Activated T-helper 17 cell treated with anti-CD3 and anti-CD28 coated beads, Interleukin-2, amount 50 U/mL, for 72 hours (primary cell): Measurements from ENCODE around the gene FARS2. TPM values are rescaled to one million over a fixed set of nuclear protein-coding genes. Genes with fewer than 3 reads are reported as not detected.

Experiments
- ATAC-seq: fragments of 150-1000 bp; cut with Tn5 transposase; replicated peaks from 2 replicates; pipeline ENCODE4 v1.10.0; 2021; ENCODE audit warnings: mild to moderate bottlenecking, moderate library complexity
- H3K27ac Mint-ChIP-seq: one replicate; pipeline ENCODE4 v1.8.0; 2022; ENCODE audit warnings: mixed read lengths
- H3K27me3 Mint-ChIP-seq: one replicate; pipeline ENCODE4 v1.8.0; 2022; ENCODE audit warnings: mixed read lengths
- H3K36me3 Mint-ChIP-seq: one replicate; pipeline ENCODE4 v1.8.0; 2022; ENCODE audit warnings: low read depth, mild to moderate bottlenecking, mixed read lengths
- H3K4me1 Mint-ChIP-seq: one replicate; pipeline ENCODE4 v1.8.0; 2022; ENCODE audit warnings: mixed read lengths
- H3K4me3 Mint-ChIP-seq: one replicate; pipeline ENCODE4 v1.8.0; 2022; ENCODE audit warnings: mild to moderate bottlenecking, mixed read lengths
- H3K9me3 Mint-ChIP-seq: one replicate; pipeline ENCODE4 v1.8.0; 2022; ENCODE audit warnings: mixed read lengths
- total RNA-seq, 2 donors: library from RNA; stranded (reverse); gene quantifications; one replicate each; pipeline ENCODE4 v1.2.3, GENCODE V29; 2022

The FARS2 gene
- total RNA-seq, 2 donors from 2014 or later: 19.3 to 48.3 TPM

- Mint-ChIP-seq H3K4me3 (no peak overlapping the region), H3K27ac (no peak overlapping the region), H3K4me1 (no peaks in the 10 kb centered on the region), H3K36me3 (no peaks in the 10 kb centered on the region), H3K9me3 (no peaks in the 10 kb centered on the region), H3K27me3 (no peaks in the 10 kb centered on the region)
- ATAC-seq: no peak
Measured at GRCh38 chr6:5466281-5467136, 205.2 kb downstream of the FARS2 start.

- Mint-ChIP-seq H3K9me3 (no peaks in the 10 kb centered on the region), H3K27ac (no peak overlapping the region), H3K27me3 (no peaks in the 10 kb centered on the region), H3K36me3 (no peaks in the 10 kb centered on the region), H3K4me1 (no peaks in the 10 kb centered on the region), H3K4me3 (no peak overlapping the region)
- no peak for ATAC-seq
Measured at GRCh38 chr6:5468586-5468985, 207.3 kb downstream of the FARS2 start.

GRCh38 chr6:5469101-5469846 is 208.0 kb downstream of the FARS2 start:
- Mint-ChIP-seq H3K4me3 (no peak overlapping the region), H3K9me3 (no peaks in the 10 kb centered on the region), H3K4me1 (no peaks in the 10 kb centered on the region), H3K27me3 (no peaks in the 10 kb centered on the region), H3K27ac (no peak overlapping the region), H3K36me3 (no peaks in the 10 kb centered on the region)
- ATAC-seq: no peak

- peaks cover 9% of the 10 kb centered on the region for H3K4me1 Mint-ChIP-seq
- ATAC-seq: peak; percentile 85
- H3K27ac Mint-ChIP-seq: no peak overlapping the region
- no peaks in the 10 kb centered on the region for H3K27me3 Mint-ChIP-seq
- H3K4me3 Mint-ChIP-seq: no peak overlapping the region
- no peaks in the 10 kb centered on the region for H3K9me3 Mint-ChIP-seq
- no peaks in the 10 kb centered on the region for H3K36me3 Mint-ChIP-seq
Measured at GRCh38 chr6:5471044-5471443, 209.7 kb downstream of the FARS2 start.

GRCh38 chr6:5471637-5472398 is 210.5 kb downstream of the FARS2 start:
- ATAC-seq: no peak
- Mint-ChIP-seq H3K4me3 (no peak overlapping the region), H3K9me3 (no peaks in the 10 kb centered on the region), H3K4me1 (peaks cover 9% of the 10 kb centered on the region), H3K27me3 (no peaks in the 10 kb centered on the region), H3K27ac (no peak overlapping the region), H3K36me3 (no peaks in the 10 kb centered on the region)

- no peak for ATAC-seq
- peaks cover 9% of the 10 kb centered on the region for H3K4me1 Mint-ChIP-seq
- H3K27me3 Mint-ChIP-seq: no peaks in the 10 kb centered on the region
- H3K4me3 Mint-ChIP-seq: no peak overlapping the region
- H3K9me3 Mint-ChIP-seq: no peaks in the 10 kb centered on the region
- H3K27ac Mint-ChIP-seq: no peak overlapping the region
- no peaks in the 10 kb centered on the region for H3K36me3 Mint-ChIP-seq
Measured at GRCh38 chr6:5472571-5472970, 211.3 kb downstream of the FARS2 start.

- ATAC-seq: no peak
- Mint-ChIP-seq H3K4me1 (peaks cover 9% of the 10 kb centered on the region), H3K9me3 (no peaks in the 10 kb centered on the region), H3K27ac (no peak overlapping the region), H3K4me3 (no peak overlapping the region), H3K36me3 (no peaks in the 10 kb centered on the region), H3K27me3 (no peaks in the 10 kb centered on the region)
Measured at GRCh38 chr6:5475779-5476178, 214.5 kb downstream of the FARS2 start.

- ATAC-seq: no peak
- Mint-ChIP-seq H3K27me3 (no peaks in the 10 kb centered on the region), H3K27ac (no peak overlapping the region), H3K36me3 (no peaks in the 10 kb centered on the region), H3K9me3 (no peaks in the 10 kb centered on the region), H3K4me3 (no peak overlapping the region), H3K4me1 (peaks cover 9% of the 10 kb centered on the region)
Measured at GRCh38 chr6:5478380-5478779, 217.1 kb downstream of the FARS2 start.

- Mint-ChIP-seq H3K36me3 (no peaks in the 10 kb centered on the region), H3K27me3 (no peaks in the 10 kb centered on the region), H3K27ac (no peak overlapping the region), H3K9me3 (no peaks in the 10 kb centered on the region), H3K4me1 (no peaks in the 10 kb centered on the region), H3K4me3 (no peak overlapping the region)
- no peak for ATAC-seq
Measured at GRCh38 chr6:5481033-5481432, 219.7 kb downstream of the FARS2 start.

- no peaks in the 10 kb centered on the region for H3K27me3 Mint-ChIP-seq
- no peak overlapping the region for H3K27ac Mint-ChIP-seq
- no peaks in the 10 kb centered on the region for H3K9me3 Mint-ChIP-seq
- H3K4me1 Mint-ChIP-seq: no peaks in the 10 kb centered on the region
- no peaks in the 10 kb centered on the region for H3K36me3 Mint-ChIP-seq
- H3K4me3 Mint-ChIP-seq: no peak overlapping the region
- ATAC-seq: no peak
Measured at GRCh38 chr6:5481750-5482149, 220.4 kb downstream of the FARS2 start.

GRCh38 chr6:5482619-5483018 is 221.3 kb downstream of the FARS2 start:
- Mint-ChIP-seq H3K27me3 (no peaks in the 10 kb centered on the region), H3K4me1 (no peaks in the 10 kb centered on the region), H3K9me3 (no peaks in the 10 kb centered on the region), H3K4me3 (no peak overlapping the region), H3K36me3 (peaks cover 5% of the 10 kb centered on the region), H3K27ac (no peak overlapping the region)
- no peak for ATAC-seq

- Mint-ChIP-seq H3K9me3 (no peaks in the 10 kb centered on the region), H3K27ac (no peak overlapping the region), H3K4me1 (no peaks in the 10 kb centered on the region), H3K4me3 (no peak overlapping the region), H3K27me3 (no peaks in the 10 kb centered on the region), H3K36me3 (peaks cover 5% of the 10 kb centered on the region)
- no peak for ATAC-seq
Measured at GRCh38 chr6:5484692-5485091, 223.4 kb downstream of the FARS2 start.

- H3K27me3 Mint-ChIP-seq: no peaks in the 10 kb centered on the region
- ATAC-seq: peak; percentile 37
- H3K4me1 Mint-ChIP-seq: no peaks in the 10 kb centered on the region
- H3K9me3 Mint-ChIP-seq: no peaks in the 10 kb centered on the region
- H3K27ac Mint-ChIP-seq: no peak overlapping the region
- no peak overlapping the region for H3K4me3 Mint-ChIP-seq
- peaks cover 6% of the 10 kb centered on the region for H3K36me3 Mint-ChIP-seq
Measured at GRCh38 chr6:5486214-5486613, 224.9 kb downstream of the FARS2 start.

GRCh38 chr6:5490501-5491069 is 229.3 kb downstream of the FARS2 start:
- Mint-ChIP-seq H3K4me1 (peaks cover 5% of the 10 kb centered on the region), H3K4me3 (no peak overlapping the region), H3K27ac (no peak overlapping the region), H3K36me3 (peaks cover 15% of the 10 kb centered on the region), H3K9me3 (no peaks in the 10 kb centered on the region), H3K27me3 (no peaks in the 10 kb centered on the region)
- no peak for ATAC-seq
